Endodermal cell (in vitro differentiated cells): ENCODE measurements around the gene ZDHHC7. TPM values are rescaled to one million over a fixed set of nuclear protein-coding genes. Genes with fewer than 3 reads are reported as not detected.

Experiments used
- DNase-seq: peaks from one replicate; pipeline ENCODE4 v3.0.0-alpha.2; 2017
- H3K27ac ChIP-seq: 2 replicates; pipeline ENCODE4 v1.5.1; 2013; ENCODE audit warnings: mild to moderate bottlenecking, low read depth, low read length, moderate library complexity
- H3K27me3 ChIP-seq: 2 replicates; pipeline ENCODE4 v1.6.1; 2013; ENCODE audit warnings: mild to moderate bottlenecking, low read length, moderate library complexity; ENCODE audit not compliant: insufficient read depth, control insufficient read depth, poor library complexity, severe bottlenecking
- H3K36me3 ChIP-seq: 2 replicates; pipeline ENCODE4 v1.7.0; 2013; ENCODE audit warnings: mild to moderate bottlenecking, low read length, moderate library complexity; ENCODE audit not compliant: control insufficient read depth, insufficient read depth
- H3K4me1 ChIP-seq: one replicate; pipeline ENCODE4 v1.7.0; 2013; ENCODE audit warnings: low read length; ENCODE audit not compliant: control insufficient read depth, insufficient read depth
- H3K4me3 ChIP-seq: 2 replicates; pipeline ENCODE4 v1.5.1; 2013; ENCODE audit warnings: mild to moderate bottlenecking, low read length, moderate library complexity
- H3K9ac ChIP-seq: 2 replicates; pipeline ENCODE4 v1.6.1; 2013; ENCODE audit warnings: mild to moderate bottlenecking, low read length, moderate library complexity; ENCODE audit not compliant: poor library complexity, severe bottlenecking; ENCODE audit errors: extremely low read depth
- H3K9me3 ChIP-seq: 2 replicates; pipeline ENCODE4 v1.6.1; 2013; ENCODE audit warnings: mild to moderate bottlenecking, low read length, moderate library complexity; ENCODE audit not compliant: control insufficient read depth
- H3K27ac Mint-ChIP-seq: 2 replicates; pipeline ENCODE4 v1.8.0; 2020; ENCODE audit warnings: mixed read lengths
- H3K27me3 Mint-ChIP-seq: 2 replicates; pipeline ENCODE4 v1.8.0; 2021; ENCODE audit warnings: mild to moderate bottlenecking, mixed read lengths; ENCODE audit not compliant: insufficient read depth
- H3K36me3 Mint-ChIP-seq: 2 replicates; pipeline ENCODE4 v1.8.0; 2020; ENCODE audit warnings: low read depth, mixed read lengths
- H3K4me1 Mint-ChIP-seq: 2 replicates; pipeline ENCODE4 v1.8.0; 2020; ENCODE audit warnings: mixed read lengths
- H3K4me3 Mint-ChIP-seq: 2 replicates; pipeline ENCODE4 v1.8.0; 2020; ENCODE audit warnings: mild to moderate bottlenecking, moderate library complexity, mixed read lengths
- H3K9me3 Mint-ChIP-seq: 2 replicates; pipeline ENCODE4 v1.8.0; 2020; ENCODE audit warnings: mild to moderate bottlenecking, mixed read lengths
- CTCF ChIP-seq: fragments of 200-600 bp; sonication (generic); conservative IDR thresholded peaks from 2 replicates; pipeline ENCODE4 v1.5.0; 2021; ENCODE audit warnings: antibody characterized with exemption, mild to moderate bottlenecking
- WGBS, 2 experiments: methylation state at CpG; one replicate each; pipeline versions ENCODE4 v1.1.5 to v1.1.7; 2013; ENCODE audit warnings: missing lambda C conversion rate in 2 of 2, mixed read lengths in 1 of 2; ENCODE audit not compliant: insufficient coverage in 1 of 2, insufficient read length in 1 of 2; 5-methylcytosine and 5-hydroxymethylcytosine counted together
- total RNA-seq, 2 donors: library from RNA; stranded (reverse); fragmentation: NEBNext Ultra II Directional in 1 of 2; extraction: Animal tissue kit (Norgen Biotek cat#: 25700) in 1 of 2; gene quantifications; 2 replicates in 1 of 2; 3 replicates in 1 of 2; pipeline ENCODE4 v1.2.1, GENCODE V29; 2021

Gene ZDHHC7
- total RNA-seq, 2 donors from 2014 or later, result 58.7 to 61.8 TPM

DNA sequence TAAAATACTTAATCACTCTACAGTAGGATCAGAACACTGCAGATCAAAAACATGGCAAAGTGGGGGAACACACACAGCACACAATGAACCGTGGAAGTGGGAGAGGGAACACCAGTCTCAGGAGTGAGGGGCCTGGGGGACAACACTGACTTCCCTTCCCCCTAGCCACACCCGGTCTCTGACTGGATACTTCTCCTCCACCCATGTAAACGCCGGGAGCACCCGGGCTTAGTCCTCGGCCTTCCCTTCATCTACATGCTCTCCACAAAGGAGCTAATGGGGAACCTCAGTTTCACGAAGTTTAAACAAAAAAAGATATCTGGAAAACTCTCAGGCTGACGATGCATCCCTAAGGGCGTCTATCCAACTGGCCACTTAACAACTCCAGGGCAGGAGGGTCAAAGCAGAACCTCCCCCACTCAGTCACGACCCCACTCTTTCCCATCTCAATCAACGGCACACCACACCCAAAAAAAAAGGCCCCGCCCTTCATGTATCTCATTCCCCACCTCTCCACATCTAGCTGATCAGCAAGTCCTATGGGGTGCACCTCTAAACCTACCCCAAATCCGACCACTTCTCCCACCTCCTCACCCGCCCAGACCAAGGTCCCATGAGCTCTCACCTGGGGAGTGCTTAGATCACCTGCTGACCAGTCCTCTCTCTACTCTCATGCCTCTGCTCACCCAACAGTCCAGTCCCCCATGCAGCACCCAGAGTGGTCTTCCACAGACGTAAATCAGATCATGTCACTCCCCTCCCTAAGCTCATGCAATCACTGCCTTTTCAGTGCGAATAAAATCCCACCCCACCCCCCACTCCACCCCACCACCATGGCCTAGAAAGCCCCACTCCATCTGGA lies 7.4 kb downstream of the ZDHHC7 start:
- Histone ChIP-seq H3K9ac (no peak overlapping the region), H3K4me3 (no peak overlapping the region), H3K36me3 (peaks cover 26% of the 10 kb centered on the region), H3K27me3 (no peaks in the 10 kb centered on the region), H3K4me1 (no peaks in the 10 kb centered on the region), H3K9me3 (no peaks in the 10 kb centered on the region), H3K27ac (no peak overlapping the region)
- 87 to 95% methylated on average over 8 to 16 of the region's 16 CpGs for WGBS, 2 experiments
- DNase-seq, result no peak
- no peaks in the 10 kb centered on the region for H3K27me3 Mint-ChIP-seq
- no peak for TF ChIP-seq CTCF
- H3K4me3 Mint-ChIP-seq, result no peak overlapping the region
- H3K9me3 Mint-ChIP-seq, result no peaks in the 10 kb centered on the region
- H3K4me1 Mint-ChIP-seq, result peaks cover 32% of the 10 kb centered on the region
- H3K36me3 Mint-ChIP-seq, result peaks cover 37% of the 10 kb centered on the region
- H3K27ac Mint-ChIP-seq, result peak overlapping the region; percentile 82

DNA sequence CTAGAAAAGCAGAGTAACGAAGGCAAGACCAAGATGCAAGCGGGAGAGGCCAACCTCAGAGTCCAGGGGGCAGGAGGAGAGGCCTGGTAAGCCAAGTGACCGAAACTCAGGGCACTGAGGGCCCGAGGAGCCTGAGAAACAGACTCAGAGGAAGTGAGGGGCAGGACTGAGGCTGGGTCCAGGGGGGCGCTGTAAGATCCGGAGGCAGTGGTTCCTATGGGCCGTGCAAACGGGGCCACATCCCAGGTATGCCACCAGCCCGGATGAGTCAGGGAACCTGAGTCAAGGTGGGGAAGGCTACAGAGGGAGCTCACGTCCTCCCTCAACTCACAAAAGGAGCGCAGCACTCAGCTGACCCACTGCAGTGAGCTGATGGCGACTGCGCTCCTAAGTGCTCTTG lies 8.3 kb downstream of the ZDHHC7 start:
- TF ChIP-seq CTCF, result no peak
- Mint-ChIP-seq H3K27ac (peak overlapping the region; percentile 82), H3K9me3 (no peaks in the 10 kb centered on the region), H3K27me3 (no peaks in the 10 kb centered on the region), H3K4me1 (peaks cover 32% of the 10 kb centered on the region), H3K4me3 (no peak overlapping the region), H3K36me3 (peaks cover 35% of the 10 kb centered on the region)
- Histone ChIP-seq H3K4me3 (no peak overlapping the region), H3K27ac (no peak overlapping the region), H3K9me3 (no peaks in the 10 kb centered on the region), H3K9ac (no peak overlapping the region), H3K27me3 (no peaks in the 10 kb centered on the region), H3K36me3 (peaks cover 22% of the 10 kb centered on the region), H3K4me1 (no peaks in the 10 kb centered on the region)
- no peak for DNase-seq
- 87 to 88% methylated on average over 10 to 13 of the region's 13 CpGs for WGBS, 2 experiments

- TF ChIP-seq CTCF, result no peak
- Histone ChIP-seq H3K4me3 (no peak overlapping the region), H3K27ac (no peak overlapping the region), H3K4me1 (no peaks in the 10 kb centered on the region), H3K27me3 (no peaks in the 10 kb centered on the region), H3K9me3 (no peaks in the 10 kb centered on the region), H3K36me3 (peaks cover 21% of the 10 kb centered on the region), H3K9ac (no peak overlapping the region)
- no peak for DNase-seq
- Mint-ChIP-seq H3K27ac (peak overlapping the region; percentile 82), H3K4me1 (peaks cover 32% of the 10 kb centered on the region), H3K27me3 (no peaks in the 10 kb centered on the region), H3K36me3 (peaks cover 35% of the 10 kb centered on the region), H3K9me3 (no peaks in the 10 kb centered on the region), H3K4me3 (no peak overlapping the region)
- WGBS, 2 experiments, result 82 to 89% methylated on average over 9 to 12 of the region's 12 CpGs
Observed at GRCh38 chr16:85002608-85003007, 8.7 kb downstream of the ZDHHC7 start.
